ENCODE data around the gene KCNJ12.
"Not testable (repeated sequence)": the region's sequence is repeated elsewhere in the genome, so short reads cannot be mapped to it uniquely, and the experiment has no call there.

KCNJ12 gene

DNA sequence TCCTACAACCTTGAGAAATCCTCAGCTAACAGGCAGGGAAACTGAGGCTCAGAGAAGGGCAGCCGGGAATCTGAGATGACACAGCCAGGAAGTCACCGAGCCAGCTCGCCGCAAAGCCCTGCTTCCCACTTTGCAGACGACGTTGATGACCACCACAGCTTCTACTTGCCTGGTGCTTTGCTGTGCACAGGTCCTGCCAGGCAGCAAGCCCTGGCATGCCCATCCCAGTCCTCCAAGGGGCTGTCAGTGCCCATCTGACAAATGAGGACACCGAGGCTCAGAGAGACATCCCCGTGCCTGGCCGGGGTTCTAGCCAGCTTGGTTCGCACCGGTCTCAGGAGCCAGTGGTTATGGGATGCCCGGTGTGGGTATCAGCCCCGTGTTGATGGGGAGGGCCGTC, 20.1 kb downstream of the KCNJ12 start:
- Histone ChIP-seq H3K9ac (ENCODE audit: low read length) (no peak overlapping the region), H3K4me1 (ENCODE audit: control insufficient read depth, low read depth, low read length) (no peaks in the 10 kb centered on the region), H3K27me3 (ENCODE audit: control insufficient read depth, insufficient read depth, low read length) (no peaks in the 10 kb centered on the region), H3K36me3 (ENCODE audit: control insufficient read depth, low read depth, low read length) (no peaks in the 10 kb centered on the region), H3K27ac (ENCODE audit: low read length) (no peak overlapping the region), H3K4me3 (ENCODE audit: low read length) (no peak overlapping the region), H3K9me3 (ENCODE audit: control insufficient read depth, low read depth, low read length) (no peaks in the 10 kb centered on the region)

DNA sequence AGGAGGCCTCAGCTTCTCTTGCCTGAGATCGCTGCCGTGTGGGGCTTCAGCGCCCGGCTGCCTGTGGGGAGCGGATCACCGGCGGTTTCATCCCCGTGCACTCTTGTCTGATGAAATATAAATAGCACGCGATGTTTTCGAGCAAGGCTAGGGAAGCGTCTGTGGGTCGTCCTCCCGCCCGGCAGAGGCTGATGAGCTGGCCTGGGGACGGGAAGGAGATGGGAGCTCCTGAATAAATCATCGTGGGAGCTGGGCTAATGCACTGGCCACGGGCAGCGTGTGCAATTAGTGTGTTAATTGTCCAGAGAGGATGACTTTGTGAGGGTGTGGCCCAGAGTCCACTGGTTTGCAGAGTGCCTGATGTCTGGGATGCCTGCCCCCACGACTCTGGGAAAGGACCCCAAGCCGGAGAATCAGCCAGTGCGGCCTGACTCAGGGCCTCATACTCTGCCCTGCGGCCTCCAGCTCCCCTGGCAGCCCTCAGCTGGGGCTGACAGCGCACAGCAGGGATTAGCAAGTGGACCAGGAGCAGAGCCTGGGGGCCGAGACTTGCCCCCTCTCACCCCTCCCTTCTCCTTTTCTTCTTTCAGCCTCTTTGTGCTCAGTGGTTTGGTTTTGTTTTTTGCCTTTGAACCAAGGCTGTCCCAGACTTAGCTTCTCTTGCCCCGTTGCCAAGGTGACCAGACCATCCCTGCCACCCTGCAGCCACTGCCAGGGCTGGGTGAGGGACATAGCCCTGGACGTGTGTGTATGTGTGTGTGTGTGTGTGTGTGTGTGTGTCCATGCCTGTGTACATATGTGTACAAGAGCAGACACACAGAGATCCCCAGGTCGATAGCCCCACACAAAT, 21.4 kb downstream of the KCNJ12 start:
- no peaks in the 10 kb centered on the region for H3K36me3 ChIP-seq (ENCODE audit: control insufficient read depth, low read depth, low read length)

DNA sequence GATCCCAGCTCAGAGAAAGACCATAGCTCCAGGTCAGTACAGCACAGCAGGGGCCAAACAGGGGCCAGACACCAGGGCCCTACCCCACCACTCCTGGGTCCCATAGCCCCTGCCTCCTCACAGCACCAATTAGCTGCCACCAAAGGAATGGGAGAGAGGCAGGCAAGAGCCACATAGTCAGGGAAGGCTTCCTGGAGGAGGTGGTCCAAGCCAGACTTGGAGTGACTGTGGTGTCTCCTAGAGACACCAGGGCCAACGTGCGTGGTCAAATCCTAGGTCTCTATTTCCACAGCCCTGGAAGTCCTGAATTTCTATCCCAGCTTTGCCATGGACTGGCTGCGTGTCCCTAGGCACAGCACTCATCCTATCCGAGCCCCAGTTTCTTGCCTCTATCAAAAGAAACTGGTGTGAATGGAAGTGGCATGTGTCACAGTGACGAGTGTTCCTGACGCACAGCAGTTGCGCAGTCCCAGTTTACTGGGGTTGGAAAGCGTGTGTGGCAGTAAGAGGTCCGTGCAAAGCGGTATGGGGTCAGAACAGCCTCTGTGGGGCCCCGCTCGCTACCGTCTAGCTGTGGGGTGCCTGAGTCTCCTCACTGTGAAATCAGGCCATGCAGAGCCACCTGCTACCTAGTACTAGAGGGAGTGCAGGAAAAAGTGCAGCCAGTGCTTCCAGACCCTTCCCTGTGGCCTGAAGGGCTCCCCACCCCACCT, 23.5 kb downstream of the KCNJ12 start:
- Histone ChIP-seq H3K36me3 (ENCODE audit: control insufficient read depth, low read depth, low read length) (no peaks in the 10 kb centered on the region), H3K27me3 (ENCODE audit: control insufficient read depth, insufficient read depth, low read length) (no peaks in the 10 kb centered on the region), H3K27ac (ENCODE audit: low read length) (no peak overlapping the region), H3K9ac (ENCODE audit: low read length) (no peak overlapping the region), H3K9me3 (ENCODE audit: control insufficient read depth, low read depth, low read length) (no peaks in the 10 kb centered on the region), H3K4me1 (ENCODE audit: control insufficient read depth, low read depth, low read length) (no peaks in the 10 kb centered on the region), H3K4me3 (ENCODE audit: low read length) (no peak overlapping the region)

More for the DNA sequence above, 21.4 kb downstream of the KCNJ12 start:
- Histone ChIP-seq H3K4me3 (ENCODE audit: low read length) (no peak overlapping the region), H3K27ac (ENCODE audit: low read length) (no peak overlapping the region), H3K9me3 (ENCODE audit: control insufficient read depth, low read depth, low read length) (no peaks in the 10 kb centered on the region), H3K4me1 (ENCODE audit: control insufficient read depth, low read depth, low read length) (no peaks in the 10 kb centered on the region), H3K9ac (ENCODE audit: low read length) (no peak overlapping the region), H3K27me3 (ENCODE audit: control insufficient read depth, insufficient read depth, low read length) (no peaks in the 10 kb centered on the region)

DNA sequence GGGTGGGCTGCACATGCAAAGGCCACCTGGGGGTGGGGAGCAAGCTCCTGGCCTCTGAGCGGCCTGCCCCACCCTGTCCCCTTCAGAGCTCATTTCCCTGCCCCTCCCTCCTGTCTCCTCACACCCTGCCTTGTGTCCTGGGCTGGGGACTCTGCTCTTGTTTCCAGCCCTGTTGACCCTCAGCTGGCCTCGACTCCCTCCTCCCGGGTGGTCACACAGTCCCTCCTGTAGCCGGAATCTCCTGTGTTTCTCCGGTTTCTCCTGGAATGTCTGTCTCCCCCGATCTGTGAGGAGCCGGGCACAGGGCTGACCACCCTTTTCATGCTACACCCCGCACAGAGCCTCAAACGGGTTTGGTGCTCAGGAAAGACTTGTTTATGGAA, 24.0 kb downstream of the KCNJ12 start:
- H3K9me3 ChIP-seq (ENCODE audit: control insufficient read depth, low read depth, low read length); H3K36me3 ChIP-seq (ENCODE audit: control insufficient read depth, low read depth, low read length); H3K27me3 ChIP-seq (ENCODE audit: control insufficient read depth, insufficient read depth, low read length); H3K4me3 ChIP-seq (ENCODE audit: low read length); H3K4me1 ChIP-seq (ENCODE audit: control insufficient read depth, low read depth, low read length); H3K27ac ChIP-seq (ENCODE audit: low read length); H3K9ac ChIP-seq (ENCODE audit: low read length): not testable (repeated sequence)

DNA sequence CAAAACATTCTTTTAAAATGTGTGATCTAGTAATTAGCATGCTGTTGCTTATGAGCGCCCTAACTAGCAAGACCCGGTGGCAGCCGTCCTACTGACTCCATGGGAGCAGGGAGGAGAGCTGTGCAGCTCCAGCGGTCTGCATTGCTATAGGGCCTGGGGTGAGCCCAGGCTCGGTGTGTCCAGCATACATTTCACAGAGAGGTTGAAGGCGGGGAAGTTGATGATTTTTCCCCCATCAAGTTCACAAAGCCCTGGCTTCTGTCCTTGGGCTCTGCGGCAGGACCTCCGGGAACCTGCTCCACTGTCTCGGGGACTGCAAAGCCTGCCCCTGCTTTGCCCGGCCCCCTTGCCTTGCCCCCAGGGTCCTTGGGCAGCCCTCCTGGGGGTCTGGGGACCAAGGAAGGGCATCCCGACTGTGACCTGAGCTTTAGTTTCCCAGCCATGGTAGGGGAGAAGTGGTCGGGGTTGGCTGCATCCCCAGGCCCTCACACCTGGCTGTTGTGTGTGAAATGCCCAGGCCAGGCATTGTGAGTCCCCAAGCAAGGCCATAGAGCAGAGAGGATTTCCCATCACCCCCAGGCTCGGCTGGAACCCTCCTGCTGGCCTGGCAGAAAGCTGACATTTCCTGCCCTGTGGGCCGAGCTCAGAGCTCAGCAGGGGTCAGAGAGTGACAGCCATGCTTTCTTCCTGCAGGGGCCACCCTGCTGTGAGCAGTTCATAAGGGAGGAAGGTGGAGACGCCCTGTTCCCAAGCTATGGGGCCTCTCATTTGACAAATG, 24.8 kb downstream of the KCNJ12 start:
- Histone ChIP-seq H3K9me3 (ENCODE audit: control insufficient read depth, low read depth, low read length) (no peaks in the 10 kb centered on the region), H3K36me3 (ENCODE audit: control insufficient read depth, low read depth, low read length) (no peaks in the 10 kb centered on the region), H3K9ac (ENCODE audit: low read length) (no peak overlapping the region), H3K27me3 (ENCODE audit: control insufficient read depth, insufficient read depth, low read length) (no peaks in the 10 kb centered on the region), H3K27ac (ENCODE audit: low read length) (no peak overlapping the region), H3K4me1 (ENCODE audit: control insufficient read depth, low read depth, low read length) (no peaks in the 10 kb centered on the region), H3K4me3 (ENCODE audit: low read length) (no peak overlapping the region)

DNA sequence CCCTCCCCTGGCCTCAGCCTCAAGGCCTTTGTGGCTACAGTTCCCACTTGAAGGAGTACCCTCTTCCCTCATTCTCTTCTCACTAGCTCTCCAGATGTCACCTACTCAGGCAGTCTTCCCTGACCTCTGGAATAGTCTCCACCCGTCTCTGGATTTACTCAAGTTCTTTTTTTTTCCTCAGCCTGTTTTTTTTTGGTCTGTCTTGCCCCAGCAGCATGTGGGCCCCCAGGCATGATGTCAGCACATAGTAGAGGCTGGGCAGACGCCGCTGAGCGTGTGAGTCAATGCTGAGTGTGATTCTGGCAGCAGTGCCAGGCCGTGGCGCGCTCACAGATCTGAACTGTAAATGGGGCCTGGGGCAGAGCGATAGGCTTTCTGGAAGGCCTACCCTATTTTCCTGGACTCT, 26.0 kb downstream of the KCNJ12 start:
- H3K9ac ChIP-seq (ENCODE audit: low read length); H3K27ac ChIP-seq (ENCODE audit: low read length); H3K4me1 ChIP-seq (ENCODE audit: control insufficient read depth, low read depth, low read length): not testable (repeated sequence)

DNA sequence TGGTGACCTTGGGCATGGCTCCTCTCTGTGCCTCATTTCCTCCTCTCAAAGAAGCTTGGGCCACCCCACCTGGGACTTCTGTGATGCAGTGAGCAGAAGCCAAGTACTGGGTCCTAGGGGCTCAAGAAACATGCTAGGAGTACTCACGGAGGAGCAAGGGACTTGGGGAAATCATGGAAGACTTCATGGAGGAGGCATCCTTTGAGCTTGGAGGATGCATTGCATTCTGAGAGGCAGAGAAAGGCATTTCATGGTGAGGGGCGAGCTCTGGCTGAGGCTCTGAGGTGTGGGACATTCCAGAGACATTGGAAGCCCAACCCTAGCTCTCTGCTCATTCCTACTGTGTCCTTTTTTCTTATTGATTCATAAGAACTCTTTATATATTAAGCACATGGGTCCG, 26.8 kb downstream of the KCNJ12 start:
- not testable (repeated sequence) for H3K4me3 ChIP-seq (ENCODE audit: low read length); H3K4me1 ChIP-seq (ENCODE audit: control insufficient read depth, low read depth, low read length); H3K9ac ChIP-seq (ENCODE audit: low read length); H3K27ac ChIP-seq (ENCODE audit: low read length); H3K9me3 ChIP-seq (ENCODE audit: control insufficient read depth, low read depth, low read length); H3K36me3 ChIP-seq (ENCODE audit: control insufficient read depth, low read depth, low read length); H3K27me3 ChIP-seq (ENCODE audit: control insufficient read depth, insufficient read depth, low read length)

More for the DNA sequence above, 26.0 kb downstream of the KCNJ12 start:
- H3K27me3 ChIP-seq (ENCODE audit: control insufficient read depth, insufficient read depth, low read length); H3K4me3 ChIP-seq (ENCODE audit: low read length); H3K36me3 ChIP-seq (ENCODE audit: control insufficient read depth, low read depth, low read length); H3K9me3 ChIP-seq (ENCODE audit: control insufficient read depth, low read depth, low read length): not testable (repeated sequence)

DNA sequence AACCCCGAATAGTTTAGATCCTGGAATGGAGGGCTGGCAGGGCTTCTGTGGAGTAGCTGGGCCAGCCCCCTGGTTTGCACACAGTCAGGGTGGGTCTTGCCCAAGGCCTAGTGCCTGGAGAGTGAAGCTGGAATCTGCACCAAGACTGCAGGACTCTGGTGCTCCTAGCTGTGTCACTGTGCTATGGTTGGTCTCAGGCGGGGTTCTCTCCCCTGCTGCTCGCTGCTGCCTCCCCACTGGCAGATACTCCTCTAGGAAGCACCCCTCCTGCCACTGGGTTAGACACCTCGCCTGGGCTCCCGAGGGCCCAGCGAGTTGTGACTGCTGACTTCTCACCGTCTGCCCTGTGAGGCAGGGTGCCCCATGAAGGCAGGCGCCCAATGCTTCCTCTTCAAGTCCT, 27.9 kb downstream of the KCNJ12 start:
- H3K9me3 ChIP-seq (ENCODE audit: control insufficient read depth, low read depth, low read length); H3K4me3 ChIP-seq (ENCODE audit: low read length); H3K4me1 ChIP-seq (ENCODE audit: control insufficient read depth, low read depth, low read length); H3K36me3 ChIP-seq (ENCODE audit: control insufficient read depth, low read depth, low read length); H3K9ac ChIP-seq (ENCODE audit: low read length); H3K27me3 ChIP-seq (ENCODE audit: control insufficient read depth, insufficient read depth, low read length); H3K27ac ChIP-seq (ENCODE audit: low read length): not testable (repeated sequence)

DNA sequence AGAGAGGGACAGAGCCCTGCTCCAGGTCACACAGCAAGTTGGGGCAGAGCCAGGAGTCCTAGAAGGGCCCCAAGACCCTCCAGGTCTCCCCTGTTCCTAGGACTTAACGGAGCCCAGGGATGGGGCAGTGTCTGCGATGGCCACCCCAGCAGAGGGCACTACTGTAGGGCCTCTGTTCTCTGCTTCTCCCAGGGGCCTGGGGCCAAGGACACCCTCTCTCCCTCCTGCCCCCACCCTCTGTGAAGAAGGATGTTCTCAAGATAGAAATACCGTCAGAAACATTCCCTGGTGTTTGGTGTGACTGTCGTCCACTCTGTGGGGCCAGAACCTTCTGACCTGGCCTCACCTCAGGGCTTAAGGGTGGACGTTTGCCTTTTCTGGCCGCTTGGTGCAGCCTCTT, 28.4 kb downstream of the KCNJ12 start:
- H3K27me3 ChIP-seq (ENCODE audit: control insufficient read depth, insufficient read depth, low read length); H3K9ac ChIP-seq (ENCODE audit: low read length); H3K4me3 ChIP-seq (ENCODE audit: low read length); H3K36me3 ChIP-seq (ENCODE audit: control insufficient read depth, low read depth, low read length); H3K27ac ChIP-seq (ENCODE audit: low read length); H3K4me1 ChIP-seq (ENCODE audit: control insufficient read depth, low read depth, low read length); H3K9me3 ChIP-seq (ENCODE audit: control insufficient read depth, low read depth, low read length): not testable (repeated sequence)

DNA sequence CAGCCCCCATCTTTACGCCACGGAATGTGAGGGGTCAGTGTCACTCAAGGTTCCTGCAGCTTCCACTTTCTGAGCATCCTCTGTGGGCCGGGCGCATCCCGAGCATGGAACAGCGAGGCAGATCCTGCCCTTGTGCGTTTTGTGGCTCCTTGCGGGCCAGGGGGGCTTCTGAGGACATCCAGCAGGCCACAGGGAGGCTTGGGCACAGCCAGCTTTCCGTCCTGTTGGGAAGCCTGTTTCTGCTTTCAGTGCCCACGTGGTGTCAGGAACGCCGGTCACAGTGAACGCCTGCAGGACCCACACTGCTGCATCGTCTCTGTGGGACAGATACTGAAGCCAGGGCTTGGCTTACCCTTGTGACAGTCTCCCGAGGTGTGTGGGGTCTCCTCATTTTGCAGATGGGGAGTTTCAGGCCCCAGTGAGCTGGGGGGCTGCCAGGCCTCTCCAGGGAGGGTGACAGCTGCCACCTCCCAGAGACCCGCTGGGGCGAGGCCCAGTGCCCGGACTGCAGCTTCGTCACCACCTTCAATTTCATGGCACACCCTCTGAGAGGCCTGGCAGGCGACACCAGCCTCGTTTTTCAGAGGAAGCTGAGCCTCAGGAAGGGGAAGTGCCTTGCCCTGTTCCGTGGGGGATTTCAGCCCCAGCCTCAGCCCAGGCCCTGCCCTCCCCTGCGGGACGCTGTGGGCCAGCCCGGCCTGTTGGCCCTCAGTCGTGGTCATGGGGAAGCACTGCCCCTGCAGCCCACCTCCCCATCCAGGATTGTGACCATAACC, 29.0 kb downstream of the KCNJ12 start:
- not testable (repeated sequence) for H3K27ac ChIP-seq (ENCODE audit: low read length); H3K36me3 ChIP-seq (ENCODE audit: control insufficient read depth, low read depth, low read length); H3K27me3 ChIP-seq (ENCODE audit: control insufficient read depth, insufficient read depth, low read length); H3K9me3 ChIP-seq (ENCODE audit: control insufficient read depth, low read depth, low read length); H3K9ac ChIP-seq (ENCODE audit: low read length); H3K4me3 ChIP-seq (ENCODE audit: low read length); H3K4me1 ChIP-seq (ENCODE audit: control insufficient read depth, low read depth, low read length)

DNA sequence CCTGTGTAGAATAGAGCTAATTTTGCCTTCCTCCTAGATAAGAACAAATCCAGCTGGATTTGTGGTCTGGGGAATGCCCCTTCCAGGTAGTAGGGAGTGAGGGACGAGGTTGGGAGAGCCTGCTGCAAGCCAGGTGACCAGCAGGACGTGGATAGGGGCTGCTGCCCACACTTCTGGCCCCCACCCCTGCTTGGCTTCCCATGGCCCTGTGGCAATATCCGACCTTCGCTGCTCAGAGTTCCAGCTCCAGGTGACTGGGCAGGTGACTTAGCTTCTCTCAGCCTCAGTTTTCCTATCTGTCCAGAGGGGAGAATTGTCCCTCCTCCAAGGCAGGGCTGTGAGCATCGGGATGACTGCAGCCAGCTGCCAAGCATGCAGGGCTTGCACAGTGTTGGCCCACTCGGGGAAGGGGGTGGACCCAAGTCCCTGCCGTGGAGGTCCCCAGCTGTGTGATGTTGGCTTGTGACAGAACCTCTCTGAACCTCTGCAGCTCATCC, 29.8 kb downstream of the KCNJ12 start:
- H3K9ac ChIP-seq (ENCODE audit: low read length); H3K4me3 ChIP-seq (ENCODE audit: low read length); H3K9me3 ChIP-seq (ENCODE audit: control insufficient read depth, low read depth, low read length); H3K36me3 ChIP-seq (ENCODE audit: control insufficient read depth, low read depth, low read length); H3K27me3 ChIP-seq (ENCODE audit: control insufficient read depth, insufficient read depth, low read length); H3K4me1 ChIP-seq (ENCODE audit: control insufficient read depth, low read depth, low read length); H3K27ac ChIP-seq (ENCODE audit: low read length): not testable (repeated sequence)
